ENCODE data around the gene PPP1R16B.

PPP1R16B gene

DNA sequence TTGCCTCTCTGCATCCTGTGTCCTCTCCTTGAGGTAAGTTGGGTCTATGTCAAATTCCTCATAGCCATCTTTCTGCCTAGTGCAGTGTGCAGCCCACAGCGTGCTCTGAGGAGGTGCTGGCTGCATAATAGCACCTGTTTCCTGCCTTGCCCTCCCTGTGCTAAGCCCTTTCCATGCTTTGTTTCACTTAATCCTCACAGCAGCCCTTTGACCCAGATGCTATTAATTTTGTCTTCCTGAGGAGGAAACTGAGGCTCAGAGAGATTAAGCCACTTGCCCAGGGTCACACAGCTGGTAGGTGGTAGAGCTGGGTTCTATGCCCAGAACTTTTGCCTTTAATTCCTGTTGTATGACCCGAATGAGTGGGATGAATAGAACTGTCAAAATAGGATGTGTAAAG lies 134.2 kb downstream of the PPP1R16B start:
- Histone ChIP-seq H3K4me1 (ENCODE audit: control insufficient read depth, low read length) (peaks cover 10% of the 10 kb centered on the region; the same call in 1 of the 2 replicates), H3K9me3 (ENCODE audit: control insufficient read depth, insufficient read depth, low read length) (no peaks in the 10 kb centered on the region), H3F3A (ENCODE audit: control insufficient read depth, insufficient read depth) (no peaks in the 10 kb centered on the region), H3K79me2 (ENCODE audit: control insufficient read depth, low read length) (peaks cover 96% of the 10 kb centered on the region), H3K4me2 (ENCODE audit: low read length) (no peak overlapping the region), H4K20me1 (ENCODE audit: control insufficient read depth, insufficient read depth, low read depth, low read length) (peaks cover 47% of the 10 kb centered on the region), H3K27ac (ENCODE audit: low read depth, low read length) (no peak overlapping the region), H3K4me3 (ENCODE audit: low read length) (no peak overlapping the region), H3K27me3 (ENCODE audit: control insufficient read depth, low read length) (no peaks in the 10 kb centered on the region), H3K9me2 (replicated peaks; ENCODE audit: control insufficient read depth, low read length) (no peaks in the 10 kb centered on the region), H3K36me3 (ENCODE audit: control insufficient read depth, low read length) (peaks cover 96% of the 10 kb centered on the region)
- TF ChIP-seq EZH2phosphoT487 (IDR thresholded peaks at IDR 0.05; ENCODE audit: borderline replicate concordance, low read length), result no peak
- TF ChIP-seq, protein P1, sequence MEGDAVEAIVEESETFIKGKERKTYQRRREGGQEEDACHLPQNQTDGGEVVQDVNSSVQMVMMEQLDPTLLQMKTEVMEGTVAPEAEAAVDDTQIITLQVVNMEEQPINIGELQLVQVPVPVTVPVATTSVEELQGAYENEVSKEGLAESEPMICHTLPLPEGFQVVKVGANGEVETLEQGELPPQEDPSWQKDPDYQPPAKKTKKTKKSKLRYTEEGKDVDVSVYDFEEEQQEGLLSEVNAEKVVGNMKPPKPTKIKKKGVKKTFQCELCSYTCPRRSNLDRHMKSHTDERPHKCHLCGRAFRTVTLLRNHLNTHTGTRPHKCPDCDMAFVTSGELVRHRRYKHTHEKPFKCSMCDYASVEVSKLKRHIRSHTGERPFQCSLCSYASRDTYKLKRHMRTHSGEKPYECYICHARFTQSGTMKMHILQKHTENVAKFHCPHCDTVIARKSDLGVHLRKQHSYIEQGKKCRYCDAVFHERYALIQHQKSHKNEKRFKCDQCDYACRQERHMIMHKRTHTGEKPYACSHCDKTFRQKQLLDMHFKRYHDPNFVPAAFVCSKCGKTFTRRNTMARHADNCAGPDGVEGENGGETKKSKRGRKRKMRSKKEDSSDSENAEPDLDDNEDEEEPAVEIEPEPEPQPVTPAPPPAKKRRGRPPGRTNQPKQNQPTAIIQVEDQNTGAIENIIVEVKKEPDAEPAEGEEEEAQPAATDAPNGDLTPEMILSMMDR (IDR thresholded peaks at IDR 0.05; ENCODE audit: low read depth, low read length, poor library complexity, severe bottlenecking), result no peak

DNA sequence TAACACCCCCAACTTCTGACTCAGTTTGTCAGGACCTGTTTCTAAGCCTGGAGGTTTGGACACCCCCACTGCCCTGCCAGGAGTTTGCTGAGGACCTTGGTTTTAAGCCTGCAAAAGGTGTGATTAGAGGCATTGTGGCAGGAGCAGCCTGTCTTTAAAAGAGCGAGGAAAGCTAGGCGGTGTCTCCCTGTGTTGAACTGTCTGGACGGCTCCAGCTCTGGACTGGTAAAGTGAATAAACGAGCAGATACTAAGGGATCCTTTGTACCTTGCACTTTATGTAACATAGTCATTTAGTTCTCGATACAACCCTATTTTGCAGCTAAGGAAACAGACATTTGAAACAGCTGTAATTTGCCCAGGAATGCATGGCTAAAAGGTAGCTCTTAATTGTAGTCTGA lies 135.1 kb downstream of the PPP1R16B start:
- Histone ChIP-seq H4K20me1 (ENCODE audit: control insufficient read depth, insufficient read depth, low read depth, low read length) (peaks cover 44% of the 10 kb centered on the region), H3K4me1 (ENCODE audit: control insufficient read depth, low read length) (peaks cover 10% of the 10 kb centered on the region; the same call in 1 of the 2 replicates), H3K9me2 (replicated peaks; ENCODE audit: control insufficient read depth, low read length) (no peaks in the 10 kb centered on the region), H3K27me3 (ENCODE audit: control insufficient read depth, low read length) (no peaks in the 10 kb centered on the region), H3K4me3 (ENCODE audit: low read length) (no peak overlapping the region), H3K27ac (ENCODE audit: low read depth, low read length) (no peak overlapping the region), H3K9me3 (ENCODE audit: control insufficient read depth, insufficient read depth, low read length) (no peaks in the 10 kb centered on the region), H3F3A (ENCODE audit: control insufficient read depth, insufficient read depth) (no peaks in the 10 kb centered on the region), H3K4me2 (ENCODE audit: low read length) (no peak overlapping the region), H3K36me3 (ENCODE audit: control insufficient read depth, low read length) (peaks cover 93% of the 10 kb centered on the region), H3K79me2 (ENCODE audit: control insufficient read depth, low read length) (peaks cover 90% of the 10 kb centered on the region)
- no peak for TF ChIP-seq EZH2phosphoT487 (IDR thresholded peaks at IDR 0.05; ENCODE audit: borderline replicate concordance, low read length)
- TF ChIP-seq, protein P1 (IDR thresholded peaks at IDR 0.05; ENCODE audit: low read depth, low read length, poor library complexity, severe bottlenecking), result no peak

DNA sequence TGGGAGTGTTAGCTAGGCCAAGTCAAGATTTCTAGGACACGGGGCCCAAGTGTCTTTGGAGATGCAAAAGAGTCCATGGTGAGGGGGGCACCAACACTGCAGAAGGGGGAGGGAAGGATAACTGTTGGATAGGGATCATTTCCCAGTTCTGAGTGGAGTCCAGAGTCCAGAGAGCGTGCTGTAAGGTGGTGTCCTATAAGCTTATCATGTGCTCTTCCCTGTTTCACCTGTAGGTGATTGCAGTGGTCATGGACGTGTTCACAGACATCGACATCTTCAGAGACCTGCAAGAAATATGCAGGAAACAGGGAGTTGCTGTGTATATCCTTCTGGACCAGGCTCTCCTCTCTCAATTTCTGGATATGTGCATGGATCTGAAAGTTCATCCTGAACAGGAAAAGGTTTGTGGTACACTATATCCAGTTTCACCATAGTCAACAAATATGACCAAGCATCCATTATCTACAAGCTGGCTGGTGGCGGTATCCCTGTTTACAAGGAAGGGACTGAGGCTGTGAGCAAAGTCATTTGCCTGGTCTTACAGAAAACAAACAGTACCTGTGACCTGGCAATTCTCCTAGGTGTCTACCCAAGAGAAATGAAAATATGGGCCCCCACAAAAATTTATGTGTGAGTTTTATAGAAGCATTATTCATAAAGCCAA lies 136.4 kb downstream of the PPP1R16B start:
- TF ChIP-seq, protein P1 (IDR thresholded peaks at IDR 0.05; ENCODE audit: low read depth, low read length, poor library complexity, severe bottlenecking), result no peak
- TF ChIP-seq EZH2phosphoT487 (IDR thresholded peaks at IDR 0.05; ENCODE audit: borderline replicate concordance, low read length), result no peak
- no peak overlapping the region for H3K27ac ChIP-seq (ENCODE audit: low read depth, low read length)
- H3K4me2 ChIP-seq (ENCODE audit: low read length), result no peak overlapping the region
- no peak overlapping the region for H3K4me3 ChIP-seq (ENCODE audit: low read length)
- no peaks in the 10 kb centered on the region; the same call in 1 of the 2 replicates for H3F3A ChIP-seq (ENCODE audit: control insufficient read depth, insufficient read depth)
- H3K9me2 ChIP-seq (replicated peaks; ENCODE audit: control insufficient read depth, low read length), result no peaks in the 10 kb centered on the region
- no peaks in the 10 kb centered on the region for H3K27me3 ChIP-seq (ENCODE audit: control insufficient read depth, low read length)
- peaks cover 85% of the 10 kb centered on the region for H3K79me2 ChIP-seq (ENCODE audit: control insufficient read depth, low read length)
- peaks cover 34% of the 10 kb centered on the region for H4K20me1 ChIP-seq (ENCODE audit: control insufficient read depth, insufficient read depth, low read depth, low read length)
- H3K36me3 ChIP-seq (ENCODE audit: control insufficient read depth, low read length), result peaks cover 89% of the 10 kb centered on the region
- peaks cover 8% of the 10 kb centered on the region; the same call in 1 of the 2 replicates for H3K4me1 ChIP-seq (ENCODE audit: control insufficient read depth, low read length)
- H3K9me3 ChIP-seq (ENCODE audit: control insufficient read depth, insufficient read depth, low read length), result no peaks in the 10 kb centered on the region
